ENCODE measurements around the gene TEX2.
"Not testable (repeated sequence)": the region's sequence is repeated elsewhere in the genome, so short reads cannot be mapped to it uniquely, and the experiment has no call there.

The TEX2 gene

DNA sequence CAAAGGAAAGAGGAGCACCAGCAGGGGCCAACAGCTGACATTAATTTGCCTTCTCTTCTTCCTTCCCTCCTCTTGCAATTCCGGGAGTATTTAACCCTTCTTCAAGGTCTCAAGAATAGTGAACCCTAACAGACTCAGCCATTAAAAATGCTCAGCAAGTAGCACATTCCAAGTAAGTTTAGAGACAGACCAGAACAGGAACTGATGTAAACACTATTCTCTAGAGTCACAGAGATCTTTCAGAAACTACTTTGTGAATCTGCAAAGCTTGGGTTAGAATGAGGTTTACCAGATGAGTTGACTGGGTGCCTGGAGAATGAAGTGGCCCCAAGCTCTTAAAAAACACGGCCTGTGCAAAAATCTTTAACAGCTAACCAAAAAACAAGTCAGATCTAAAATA lies 50.9 kb downstream of the TEX2 start:
- no peak for DNase-seq

DNA sequence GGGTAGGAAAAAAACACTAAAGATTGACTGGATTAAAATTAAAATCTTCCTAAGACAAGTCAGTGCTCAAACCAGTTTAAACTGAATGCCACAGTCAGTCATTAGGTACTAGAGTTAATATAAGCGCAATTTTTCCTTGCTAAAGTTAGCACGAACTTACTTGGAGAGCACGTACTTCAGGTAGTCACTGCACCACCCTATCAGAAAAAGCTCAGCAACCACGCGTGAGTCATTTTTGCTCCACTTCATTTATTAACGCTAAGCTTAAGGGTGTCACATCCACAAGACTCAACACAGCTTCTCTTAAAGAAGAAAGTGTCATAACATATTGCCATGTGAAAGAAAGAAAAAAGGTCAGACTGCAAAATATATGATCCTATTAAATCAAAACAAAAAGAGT lies 53.1 kb downstream of the TEX2 start:
- no peak for DNase-seq

DNA sequence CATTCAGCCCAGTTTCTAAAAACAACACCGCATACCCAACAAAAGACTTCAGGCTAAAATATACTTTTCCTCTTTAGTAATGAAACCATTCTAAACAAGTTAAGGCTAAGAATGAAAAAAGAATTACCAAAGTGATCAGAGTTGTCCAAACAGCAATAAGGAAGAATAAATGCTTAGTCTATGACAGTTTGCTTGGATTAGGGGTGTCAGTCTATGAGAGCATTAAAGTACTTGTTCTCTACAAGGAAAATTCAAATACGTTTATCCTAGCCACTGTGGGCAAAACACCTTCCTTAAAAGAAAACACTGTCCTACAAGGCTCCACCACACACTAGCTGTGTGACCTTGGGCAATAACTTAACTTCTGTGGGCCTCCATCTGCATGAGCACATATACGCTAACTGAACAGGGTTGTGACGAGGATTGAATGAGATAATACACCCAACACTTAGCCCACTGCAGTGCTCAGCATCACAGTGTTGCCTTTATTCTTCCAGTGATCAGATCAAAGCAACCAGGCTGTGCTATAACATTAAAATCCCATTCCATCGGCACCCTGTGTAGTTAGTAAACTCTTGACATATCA lies 53.6 kb downstream of the TEX2 start:
- DNase-seq: no peak

DNA sequence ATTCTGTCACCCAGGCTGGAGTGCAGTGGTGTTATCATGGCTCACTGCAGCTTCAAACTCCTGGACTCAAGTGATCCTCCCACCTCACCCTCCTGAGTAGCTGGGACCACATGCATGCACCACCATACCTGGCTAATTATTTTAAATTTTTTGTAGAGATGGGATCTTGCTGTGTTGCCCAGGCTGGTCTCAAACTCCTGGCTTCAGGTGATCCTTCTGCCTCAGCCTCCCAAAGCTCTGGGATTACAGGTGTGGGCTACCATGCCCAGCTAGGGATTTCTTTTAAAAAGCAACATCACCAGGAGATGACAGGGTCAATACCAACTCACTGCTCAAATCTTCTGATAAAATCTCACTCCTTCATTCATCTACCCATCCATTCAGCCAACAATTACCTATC lies 54.4 kb downstream of the TEX2 start:
- not testable (repeated sequence) for DNase-seq

DNA sequence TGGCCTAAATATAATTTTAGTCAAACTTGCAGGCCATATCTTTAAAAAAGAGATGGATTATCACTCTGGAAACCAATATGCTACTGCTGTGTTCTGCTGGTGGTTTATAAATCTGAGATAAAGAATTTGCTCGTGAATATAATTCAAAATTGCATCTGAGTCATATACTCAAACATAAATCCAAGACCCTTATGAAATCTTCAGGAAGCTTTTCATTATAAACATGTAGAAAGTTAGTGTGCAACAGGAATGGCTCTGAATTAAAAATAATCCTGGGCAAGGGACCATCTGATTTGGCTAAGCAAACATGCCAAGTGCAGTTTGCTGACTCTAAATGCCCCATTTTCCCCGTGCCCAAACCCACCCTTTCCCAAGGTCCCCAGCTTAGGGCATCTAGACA lies 57.3 kb downstream of the TEX2 start:
- no peak for DNase-seq

DNA sequence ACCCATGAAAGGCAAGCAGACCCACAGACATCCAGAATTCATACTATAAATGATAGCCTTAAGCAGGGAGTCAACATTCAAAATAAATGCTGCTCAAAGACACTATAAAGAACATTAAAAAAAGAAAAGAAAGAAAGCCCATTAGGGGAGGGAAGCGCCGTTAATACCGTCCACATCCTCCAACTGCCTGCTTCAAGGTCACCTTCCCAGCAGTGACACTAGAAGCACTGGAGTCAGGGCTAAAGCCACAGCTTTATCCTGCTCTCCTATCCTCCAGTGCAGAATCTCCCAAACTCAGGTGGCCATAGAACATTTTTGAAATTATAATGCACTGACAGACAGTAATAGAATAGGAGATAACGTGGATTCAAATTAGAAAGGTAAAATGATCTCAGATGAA lies 59.4 kb downstream of the TEX2 start:
- DNase-seq: no peak

DNA sequence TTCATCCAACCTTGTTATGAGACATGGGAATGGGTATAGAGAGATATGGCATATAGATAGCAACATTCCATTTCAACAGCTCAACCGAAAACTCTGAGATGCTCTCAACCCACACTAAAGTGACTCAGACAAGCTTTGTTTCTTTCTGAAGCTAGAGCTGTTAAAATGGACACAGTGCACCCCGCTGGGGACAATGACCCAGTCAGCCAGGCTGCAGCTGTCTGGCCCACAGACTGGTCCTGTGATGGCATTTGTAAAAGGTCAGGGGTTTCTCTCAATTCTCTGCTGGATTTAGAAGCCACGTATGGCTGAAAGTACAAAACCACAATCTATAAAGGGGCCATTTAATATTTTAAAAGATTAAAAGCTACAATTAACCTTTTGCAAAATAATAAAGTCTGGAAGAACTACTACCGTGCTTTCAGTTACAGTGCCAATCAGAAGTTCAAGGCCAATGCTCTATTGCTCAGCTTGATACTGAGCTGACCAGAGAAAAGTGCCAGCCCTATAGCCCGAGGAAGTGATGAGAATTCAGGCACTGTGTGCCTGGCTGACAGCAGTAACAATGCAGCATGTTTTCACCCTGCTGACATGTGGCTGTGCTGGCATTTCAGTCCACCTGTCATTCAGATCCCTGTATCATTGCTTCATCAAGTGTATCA lies 60.2 kb downstream of the TEX2 start:
- DNase-seq: no peak

DNA sequence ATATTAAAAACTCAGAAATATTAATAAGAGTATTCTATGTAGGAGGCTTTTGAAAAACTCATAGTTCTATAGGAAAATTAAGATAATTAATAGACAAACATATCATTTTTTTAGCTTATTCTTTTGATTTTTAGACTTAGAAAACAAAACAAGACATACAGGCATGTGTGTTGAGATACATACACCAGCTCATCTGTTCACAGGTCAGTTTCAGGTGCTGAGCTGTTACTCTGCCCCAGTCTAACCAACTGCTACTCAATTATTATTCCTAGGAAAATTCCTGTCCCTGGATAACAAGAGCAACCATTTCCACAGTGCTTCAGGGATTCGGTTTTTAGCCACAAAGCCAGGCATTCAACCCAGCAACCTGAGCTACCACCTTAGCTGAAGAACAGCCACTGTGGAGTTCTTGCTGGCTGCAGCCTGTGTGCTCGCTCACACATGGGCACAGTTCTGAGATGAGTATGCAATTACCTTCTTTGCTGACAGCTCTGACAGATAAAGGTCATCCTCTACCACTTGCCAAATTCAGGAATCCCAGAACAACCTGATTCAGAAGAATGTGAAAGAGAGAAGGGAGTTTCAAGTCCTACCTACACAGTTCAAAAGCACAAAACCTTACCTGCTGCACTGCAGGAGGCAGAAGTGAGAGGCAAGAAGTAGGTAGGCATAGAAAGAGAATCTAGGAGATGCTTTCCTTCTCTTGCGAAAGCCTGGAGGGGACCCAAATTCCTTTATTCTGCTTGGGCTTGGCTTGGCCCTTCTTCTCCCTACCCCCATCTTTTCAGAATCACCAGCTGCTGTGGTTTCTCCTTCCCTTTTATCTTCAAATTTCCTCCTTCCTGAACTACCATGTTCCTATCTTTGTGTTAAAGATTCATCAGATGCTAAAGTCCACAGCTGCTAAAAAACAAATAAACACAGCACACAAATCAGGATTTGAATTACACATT lies 62.7 kb downstream of the TEX2 start:
- DNase-seq: no peak

DNA sequence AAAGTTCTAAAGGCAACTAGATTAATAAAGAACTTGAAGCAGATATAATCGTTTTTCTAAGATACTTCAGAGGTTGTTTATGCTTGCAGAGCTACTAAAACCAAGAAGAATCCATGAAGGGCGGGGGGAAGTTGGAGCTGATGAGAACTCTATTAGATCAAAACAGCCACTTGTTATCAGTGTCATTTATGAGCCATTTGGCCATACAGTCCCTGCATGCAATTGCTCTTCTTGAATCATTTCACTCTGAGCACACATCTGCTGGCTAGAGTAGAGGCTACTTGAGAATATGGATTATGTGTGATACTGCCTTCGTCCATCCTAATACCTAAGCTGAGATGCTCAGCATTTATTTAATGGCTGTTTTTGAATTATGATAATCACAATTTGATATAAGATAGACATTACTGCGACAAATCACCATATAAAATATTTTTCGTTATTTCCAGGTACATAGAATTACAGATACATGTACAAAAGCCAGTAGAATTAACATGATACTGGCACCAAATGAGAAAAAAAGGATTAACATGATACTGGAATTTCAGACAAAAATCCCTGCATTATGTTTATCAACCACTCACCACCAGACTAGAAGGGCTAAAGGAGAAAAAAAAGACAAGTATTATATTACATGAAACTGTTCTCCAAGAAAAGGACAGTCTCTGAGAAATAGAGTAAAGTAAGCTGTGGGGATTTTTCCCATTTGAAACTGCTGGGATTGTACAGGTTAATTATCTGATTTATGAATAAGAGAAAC lies 64.5 kb downstream of the TEX2 start:
- DNase-seq: no peak

DNA sequence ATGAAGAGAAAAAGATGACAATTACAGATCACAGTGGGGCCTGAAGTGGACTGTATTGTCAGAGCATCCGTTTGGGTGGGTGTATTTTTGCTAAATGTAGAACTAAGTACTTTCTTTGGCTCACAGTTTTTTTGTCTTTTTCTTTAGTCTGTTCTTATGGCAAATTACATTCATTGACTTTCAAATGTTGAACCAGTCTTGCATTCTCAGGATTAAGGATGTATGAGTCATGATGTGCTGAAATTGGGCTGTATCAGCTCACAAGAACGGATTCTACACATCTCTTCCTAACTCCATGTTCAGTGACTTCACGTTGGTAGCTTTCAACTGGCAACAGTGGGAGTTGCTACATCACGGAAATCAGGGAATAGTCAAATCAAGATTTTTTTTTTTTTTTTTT lies 66.5 kb downstream of the TEX2 start:
- no peak for DNase-seq

DNA sequence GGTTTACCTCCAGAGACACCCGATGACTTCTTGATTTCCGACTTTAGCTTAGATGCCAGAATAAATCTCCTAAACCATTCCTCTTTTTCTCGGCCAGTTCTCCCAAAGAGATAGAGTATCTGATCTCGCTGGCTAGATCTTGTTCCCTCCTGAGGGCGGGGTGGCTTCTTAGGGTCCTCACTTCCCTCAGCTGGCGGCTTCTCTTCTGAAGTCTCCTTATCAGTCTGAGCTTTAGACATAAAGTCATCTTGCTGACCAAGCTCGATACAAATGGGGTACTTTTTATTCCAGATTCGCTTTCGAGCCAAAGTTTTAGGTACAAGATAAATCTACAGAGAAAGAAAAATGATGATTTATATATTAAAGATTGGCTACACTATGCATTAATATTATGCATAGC lies 69.5 kb downstream of the TEX2 start:
- no peak for DNase-seq

DNA sequence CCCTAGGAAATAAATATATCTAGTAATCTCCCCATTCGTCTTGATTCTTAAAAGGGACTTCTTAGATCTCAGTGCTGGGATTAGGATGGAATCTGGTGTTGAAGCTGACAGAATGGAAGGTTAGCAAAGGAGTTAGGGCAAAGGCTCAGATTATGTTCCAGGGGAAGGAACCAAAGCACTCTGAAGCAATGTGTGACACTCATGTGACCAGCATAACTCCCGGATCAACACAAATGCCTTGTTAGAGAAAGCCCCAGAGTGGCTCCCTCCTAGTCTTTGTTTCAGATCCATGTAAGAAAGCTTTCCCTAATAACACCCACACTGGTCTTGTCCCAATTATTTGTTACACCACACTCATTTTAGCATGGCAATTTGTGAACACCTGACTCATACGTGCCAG lies 70.5 kb downstream of the TEX2 start:
- no peak for DNase-seq

DNA sequence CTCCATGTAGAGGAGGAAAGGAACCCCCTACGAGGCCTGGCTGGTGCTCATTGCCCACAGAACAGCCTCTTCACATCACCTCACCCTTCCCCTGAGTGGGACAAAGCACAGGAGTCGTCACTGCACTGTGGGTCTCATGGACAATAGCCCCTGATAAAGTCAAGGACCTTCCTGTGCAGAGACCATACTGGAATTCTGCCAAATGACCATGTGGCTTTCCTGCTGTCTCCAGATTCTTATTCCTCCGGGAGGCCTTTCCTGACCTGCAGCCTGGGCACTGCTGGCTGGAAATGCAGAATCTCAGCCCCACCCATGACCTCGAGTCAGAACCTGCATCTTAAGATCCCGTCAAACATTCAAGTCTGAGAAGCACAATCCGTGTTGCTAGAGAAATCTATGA lies 72.6 kb downstream of the TEX2 start:
- no peak for DNase-seq

DNA sequence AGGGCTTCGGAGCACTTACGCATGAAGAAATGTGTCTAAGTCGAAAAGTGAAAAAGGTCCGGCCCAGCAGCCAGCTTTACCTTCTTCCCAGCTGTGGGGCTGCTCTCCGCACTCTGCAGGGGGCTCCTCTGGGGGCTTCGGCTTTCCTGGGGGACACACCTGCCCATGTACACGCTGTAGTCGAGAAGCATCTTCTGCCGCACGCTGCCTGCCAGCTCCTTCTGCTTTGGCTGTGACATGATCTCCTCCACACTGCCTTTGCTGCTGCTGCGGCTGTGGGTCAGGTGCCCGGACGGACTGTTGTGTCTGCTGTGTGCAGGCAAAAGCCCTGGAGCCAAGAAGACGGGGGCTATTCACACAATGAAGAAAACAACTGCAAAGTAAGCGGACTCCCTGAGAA lies 75.0 kb downstream of the TEX2 start:
- no peak for DNase-seq

DNA sequence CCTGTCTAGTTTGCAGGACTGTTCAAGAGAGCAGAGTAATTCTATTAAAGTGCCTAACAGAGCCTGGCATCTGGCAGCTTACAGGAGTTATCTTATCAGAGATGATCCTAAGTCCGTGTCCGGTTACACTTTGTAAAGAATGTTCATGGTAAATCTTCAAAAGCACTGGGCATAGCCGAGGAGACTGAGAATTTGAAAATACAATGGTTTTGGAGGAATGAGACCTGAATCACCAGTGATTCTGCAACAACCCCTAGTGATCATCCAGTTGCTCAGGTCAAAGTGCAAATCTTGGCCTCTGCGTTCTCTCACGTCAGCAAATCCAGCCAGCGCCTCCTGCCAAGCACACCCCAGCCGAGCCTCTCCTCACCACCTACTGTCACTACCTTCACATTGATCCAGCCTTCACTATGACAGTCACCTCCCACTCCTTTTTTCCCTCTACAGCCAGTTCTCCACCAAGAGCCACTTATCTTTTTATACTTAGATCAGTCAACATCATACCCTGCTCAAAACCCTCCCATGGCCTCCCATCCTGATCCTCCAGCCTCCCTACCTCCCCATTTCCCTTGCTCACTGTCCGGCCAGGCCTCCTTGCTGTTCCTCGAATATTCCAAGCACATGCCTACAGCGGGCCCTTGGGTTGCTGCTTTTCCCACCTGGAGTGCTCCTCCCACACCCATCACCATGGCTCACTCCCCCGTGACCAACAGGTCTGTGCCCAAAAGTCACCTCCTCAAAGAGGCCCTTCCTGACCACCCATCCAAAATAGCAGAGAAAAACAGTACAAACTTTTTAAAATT lies 75.8 kb downstream of the TEX2 start:
- DNase-seq: no peak

DNA sequence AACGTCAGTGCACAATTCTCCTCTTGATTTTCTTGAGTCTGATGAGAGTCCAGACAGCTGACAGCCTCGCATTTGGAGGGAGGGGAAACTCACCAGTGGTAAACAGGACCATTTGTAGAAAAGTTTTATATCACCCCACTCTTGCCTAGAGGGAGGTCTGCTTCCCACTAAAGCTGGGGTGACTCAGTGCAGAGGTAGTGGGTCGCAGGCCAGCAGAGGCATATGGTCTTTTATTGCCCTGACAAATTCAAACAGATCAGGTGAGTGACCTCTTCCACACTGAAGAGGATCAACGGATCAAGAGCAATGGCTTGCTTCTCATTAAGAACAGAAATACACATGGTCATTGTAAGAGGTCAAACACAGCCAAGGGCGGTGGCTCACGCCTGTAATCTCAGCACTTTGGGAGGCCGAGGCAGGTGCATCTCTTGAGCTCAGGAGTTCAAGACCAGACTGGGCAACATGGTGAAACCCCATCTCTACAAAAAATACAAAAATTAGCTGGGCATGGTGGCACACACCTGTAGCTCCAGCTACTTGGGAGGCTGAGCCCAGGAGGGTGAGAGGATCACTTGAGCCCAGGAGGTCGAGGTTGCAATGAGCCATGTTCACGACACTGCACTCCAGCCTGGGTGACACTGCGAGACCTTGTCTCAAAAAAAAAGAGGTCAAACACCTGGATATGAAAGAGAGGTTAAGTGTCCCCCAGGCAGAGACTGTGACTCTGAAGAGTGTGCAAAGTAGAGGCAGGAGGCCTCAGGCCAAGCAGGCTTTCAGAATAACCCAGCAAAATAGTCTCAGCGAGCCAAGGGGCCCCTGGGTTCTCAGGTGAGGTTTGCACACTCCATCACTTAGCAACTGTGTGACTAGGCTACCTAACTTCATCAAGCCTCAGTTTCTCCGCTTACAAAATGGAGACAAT lies 76.6 kb downstream of the TEX2 start:
- no peak for DNase-seq

DNA sequence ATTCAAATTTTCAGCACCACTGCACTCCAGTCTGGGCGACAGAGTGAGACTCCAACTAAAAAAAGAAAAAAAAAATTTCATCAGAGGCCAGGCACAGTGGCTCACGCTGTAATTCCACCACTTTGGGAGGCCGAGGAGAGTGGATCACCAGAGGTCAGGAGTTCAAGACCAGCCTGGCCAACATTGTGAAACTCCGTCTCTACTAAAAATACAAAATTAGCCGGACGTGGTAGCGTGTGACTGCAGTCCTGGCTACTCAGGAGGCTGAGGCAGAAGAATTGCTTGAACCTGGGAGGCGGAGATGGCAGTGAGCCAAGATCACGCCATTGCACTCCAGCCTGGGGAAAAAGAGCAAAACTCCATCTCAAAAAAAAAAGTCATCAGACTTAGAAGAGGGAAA lies 77.5 kb downstream of the TEX2 start:
- DNase-seq: not testable (repeated sequence)

DNA sequence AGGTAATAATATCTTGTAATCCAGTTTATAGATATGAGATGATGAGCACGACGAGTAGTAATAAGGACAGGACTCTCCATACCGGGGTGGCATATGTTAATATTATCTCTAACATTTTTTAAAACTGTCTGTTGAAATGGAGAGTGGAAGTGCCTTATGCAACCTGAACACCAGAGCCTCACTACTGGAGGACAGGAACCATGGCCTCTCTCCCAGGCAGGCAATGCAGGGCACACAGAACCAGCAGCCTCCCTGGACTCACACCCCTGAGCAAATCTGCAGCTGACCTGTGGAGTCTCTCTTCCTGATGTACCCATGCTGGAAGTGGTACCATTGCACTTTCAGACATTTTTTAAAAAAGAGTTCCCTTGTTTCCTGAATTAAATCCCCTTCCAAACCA lies 78.0 kb downstream of the TEX2 start:
- DNase-seq: no peak

DNA sequence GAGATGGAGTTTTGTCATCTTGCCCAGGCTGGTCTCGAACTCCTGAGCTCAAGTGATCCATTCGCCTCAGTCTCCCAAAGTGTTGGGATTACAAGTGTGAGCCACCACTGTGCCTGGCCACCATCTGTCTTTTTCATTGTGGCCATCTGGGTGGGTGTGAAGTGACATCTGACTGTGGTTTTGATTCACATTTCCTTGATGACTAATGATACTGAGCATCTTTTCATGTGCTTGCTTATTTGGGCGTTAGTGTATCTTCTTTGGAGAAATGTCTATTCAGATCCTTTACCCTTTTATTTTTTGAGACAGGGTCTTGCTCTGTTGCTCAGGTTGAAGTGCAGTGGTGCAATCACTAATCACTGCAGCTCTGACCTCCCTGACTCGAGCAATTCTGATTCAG lies 79.2 kb downstream of the TEX2 start:
- no peak for DNase-seq

DNA sequence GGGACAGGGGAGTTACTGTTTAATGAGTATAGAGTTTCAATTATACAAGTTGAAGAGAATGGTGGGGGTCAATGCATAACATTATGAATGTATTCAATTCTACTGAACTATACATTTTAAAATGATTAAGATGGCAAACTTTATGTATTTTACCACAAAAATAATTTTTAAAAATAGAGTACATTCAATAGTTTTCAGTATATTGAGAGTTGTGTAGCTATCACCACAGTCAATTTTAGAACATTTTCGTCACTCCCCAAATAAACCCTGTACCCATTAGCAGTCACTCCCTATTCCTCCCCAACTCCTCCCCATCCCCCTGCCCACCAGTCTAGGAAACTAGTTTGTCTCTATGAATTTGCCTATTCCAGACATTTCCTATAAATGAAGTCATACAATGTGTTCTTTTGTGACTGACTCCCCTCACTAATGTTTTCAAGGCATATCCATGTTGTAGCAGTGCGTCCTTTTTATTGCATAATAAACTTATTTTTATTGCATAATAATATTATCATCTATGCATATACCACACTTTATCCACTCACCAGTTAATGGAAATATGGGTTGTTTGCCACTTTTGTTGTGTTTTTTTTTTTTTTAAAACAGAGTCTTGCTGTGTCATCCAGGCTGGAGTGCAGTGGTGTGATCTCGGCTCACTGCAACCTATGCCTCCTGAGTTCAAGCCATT lies 80.6 kb downstream of the TEX2 start:
- DNase-seq: no peak

Measured in 8988T (cell line).